ENCODE data around the gene ESYT3.

ESYT3 gene

GRCh38 chr3:138429665-138430064 is 4.8 kb upstream of the ESYT3 start:
- DNase-seq = no peak
- Histone ChIP-seq H3K9ac (ENCODE audit: low read length) (no peak overlapping the region), H2BK15ac (ENCODE audit: low read depth, poor library complexity, severe bottlenecking) (no peak overlapping the region), H3K18ac (ENCODE audit: low read depth in 1 of 2, low read length in 2 of 2) (no peak overlapping the region), H2BK12ac (ENCODE audit: low read length in 2 of 2) (no peak overlapping the region), H3K27me3 (ENCODE audit: control insufficient read depth in 1 of 2, insufficient read depth in 1 of 2, low read length in 2 of 2) (peaks cover 26 to 34% of the 10 kb centered on the region in 2 experiments), H3K4me3 (ENCODE audit: insufficient read depth in 1 of 2, low read depth in 1 of 2, low read length in 2 of 2) (no peak overlapping the region), H3K9me3 (ENCODE audit: control insufficient read depth, low read length) (no peaks in the 10 kb centered on the region), H3K79me1 (replicated peaks; ENCODE audit: low read length, poor library complexity, severe bottlenecking) (no peaks in the 10 kb centered on the region), H3K4me1 (ENCODE audit: control insufficient read depth, insufficient read depth, low read depth, low read length) (peaks cover 8% of the 10 kb centered on the region), H3K27ac (ENCODE audit: low read length, poor library complexity, severe bottlenecking) (no peak overlapping the region), H3K36me3 (ENCODE audit: control insufficient read depth in 1 of 2, insufficient read depth in 2 of 2, low read depth in 1 of 2, low read length in 2 of 2) (peaks cover 0 to 6% of the 10 kb centered on the region in 2 experiments), H3K4ac (ENCODE audit: low read depth in 1 of 2, low read length in 2 of 2) (no peak overlapping the region), H3K4me2 (ENCODE audit: low read length, poor library complexity, severe bottlenecking) (no peak overlapping the region), H4K8ac (ENCODE audit: low read length) (no peak overlapping the region), H3K14ac (ENCODE audit: low read length in 2 of 2) (no peak overlapping the region), H2BK5ac (ENCODE audit: low read depth, low read length, poor library complexity, severe bottlenecking) (no peak overlapping the region), H2AK5ac (ENCODE audit: low read length, severe bottlenecking) (no peak overlapping the region), H3K23ac (ENCODE audit: low read length in 2 of 2) (no peak overlapping the region), H4K91ac (ENCODE audit: low read length) (no peak overlapping the region), H2AFZ (ENCODE audit: low read depth, low read length) (no peak overlapping the region), H2BK120ac (ENCODE audit: low read depth, low read length) (no peak overlapping the region)
- 95% methylated on average over 3 of the region's 3 CpGs for WGBS

DNA sequence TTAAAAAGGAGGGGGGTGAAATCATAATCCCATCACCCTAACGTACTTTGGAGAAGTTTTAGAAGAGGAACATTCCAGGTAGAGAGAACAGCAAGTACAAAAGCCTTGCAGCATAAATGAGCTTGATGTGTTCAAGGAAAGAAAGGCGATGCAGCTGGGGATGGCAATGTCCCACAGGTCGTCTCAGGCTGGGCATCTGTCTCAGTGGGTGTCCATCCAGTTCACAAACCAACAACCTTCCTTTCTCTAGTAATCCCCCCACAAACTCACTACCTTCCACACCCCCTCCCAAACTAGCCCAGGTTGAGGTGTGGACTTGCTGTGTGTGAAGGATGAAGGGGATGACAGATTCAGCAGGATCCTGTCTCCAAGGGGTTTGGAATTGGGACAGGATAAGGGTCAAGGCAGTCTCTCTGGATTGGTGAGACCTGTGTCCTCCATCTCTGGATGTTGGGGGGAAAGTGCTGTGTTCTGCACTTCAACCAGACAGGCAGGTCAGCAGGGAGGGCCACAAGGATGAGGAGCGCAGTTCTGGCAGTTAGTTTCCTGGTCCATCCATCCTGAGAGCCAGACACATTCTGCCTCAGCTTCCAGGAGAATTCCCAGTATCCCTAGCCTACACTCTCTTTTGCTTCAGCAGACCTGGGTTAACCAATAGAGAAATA is 1.7 kb upstream of the ESYT3 start:
- H3K79me1 ChIP-seq (replicated peaks; ENCODE audit: low read length, poor library complexity, severe bottlenecking) = no peaks in the 10 kb centered on the region
- H3K4me2 ChIP-seq (ENCODE audit: low read length, poor library complexity, severe bottlenecking) = no peak overlapping the region
- peaks cover 47 to 64% of the 10 kb centered on the region in 2 experiments for H3K27me3 ChIP-seq (ENCODE audit: control insufficient read depth in 1 of 2, insufficient read depth in 1 of 2, low read length in 2 of 2)
- peaks cover 16% of the 10 kb centered on the region for H3K4me1 ChIP-seq (ENCODE audit: control insufficient read depth, insufficient read depth, low read depth, low read length)
- H3K14ac ChIP-seq (ENCODE audit: low read length in 2 of 2) = no peak overlapping the region
- H2BK120ac ChIP-seq (ENCODE audit: low read depth, low read length) = no peak overlapping the region
- no peak overlapping the region for H4K8ac ChIP-seq (ENCODE audit: low read length)
- no peak overlapping the region for H2BK5ac ChIP-seq (ENCODE audit: low read depth, low read length, poor library complexity, severe bottlenecking)
- no peaks in the 10 kb centered on the region for H3K9me3 ChIP-seq (ENCODE audit: control insufficient read depth, low read length)
- H2BK15ac ChIP-seq (ENCODE audit: low read depth, poor library complexity, severe bottlenecking) = no peak overlapping the region
- H3K36me3 ChIP-seq (ENCODE audit: control insufficient read depth in 1 of 2, insufficient read depth in 2 of 2, low read depth in 1 of 2, low read length in 2 of 2) = peaks cover 0 to 6% of the 10 kb centered on the region in 2 experiments
- no peak for DNase-seq
- WGBS = 87% methylated on average over 4 of the region's 4 CpGs
- no peak overlapping the region for H4K91ac ChIP-seq (ENCODE audit: low read length)
- H3K9ac ChIP-seq (ENCODE audit: low read length) = no peak overlapping the region
- H3K4ac ChIP-seq (ENCODE audit: low read depth in 1 of 2, low read length in 2 of 2) = no peak overlapping the region
- H2AK5ac ChIP-seq (ENCODE audit: low read length, severe bottlenecking) = no peak overlapping the region
- H3K27ac ChIP-seq (ENCODE audit: low read length, poor library complexity, severe bottlenecking) = no peak overlapping the region
- no peak overlapping the region for H3K18ac ChIP-seq (ENCODE audit: low read depth in 1 of 2, low read length in 2 of 2)
- no peak overlapping the region for H2BK12ac ChIP-seq (ENCODE audit: low read length in 2 of 2)
- H2AFZ ChIP-seq (ENCODE audit: low read depth, low read length) = no peak overlapping the region
- H3K23ac ChIP-seq (ENCODE audit: low read length in 2 of 2) = no peak overlapping the region
- no peak overlapping the region for H3K4me3 ChIP-seq (ENCODE audit: insufficient read depth in 1 of 2, low read depth in 1 of 2, low read length in 2 of 2)

DNA sequence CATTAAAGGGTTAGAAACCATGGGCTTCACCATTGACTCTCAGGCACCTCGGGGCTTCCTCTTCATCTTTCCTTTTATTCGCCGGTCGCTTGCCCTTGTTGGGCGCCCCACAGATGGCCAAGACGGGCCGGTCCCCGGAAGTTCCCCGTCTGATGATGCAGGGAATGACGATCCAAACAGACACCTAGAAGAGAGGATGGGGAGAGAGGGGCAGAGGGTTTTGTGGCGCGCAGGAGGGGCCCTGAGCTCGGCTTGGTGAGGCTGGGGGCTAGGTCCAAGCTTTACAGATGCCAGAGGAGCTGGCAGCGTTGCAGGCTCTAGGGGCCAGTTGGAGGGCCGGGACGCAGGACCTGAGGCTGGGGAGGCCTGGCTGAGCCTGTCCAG is 532 bp upstream of the ESYT3 start:
- Histone ChIP-seq H3K79me1 (replicated peaks; ENCODE audit: low read length, poor library complexity, severe bottlenecking) (no peaks in the 10 kb centered on the region), H3K9me3 (ENCODE audit: control insufficient read depth, low read length) (no peaks in the 10 kb centered on the region), H3K14ac (ENCODE audit: low read length in 2 of 2) (no peak overlapping the region), H4K91ac (ENCODE audit: low read length) (no peak overlapping the region), H3K9ac (ENCODE audit: low read length) (no peak overlapping the region), H3K23ac (ENCODE audit: low read length in 2 of 2) (peak overlapping the region in 1 of 2 experiments; percentile 29), H3K4me3 (ENCODE audit: insufficient read depth in 1 of 2, low read depth in 1 of 2, low read length in 2 of 2) (peak overlapping the region; percentile 8 to 80), H3K18ac (ENCODE audit: low read depth in 1 of 2, low read length in 2 of 2) (no peak overlapping the region), H3K27me3 (ENCODE audit: control insufficient read depth in 1 of 2, insufficient read depth in 1 of 2, low read length in 2 of 2) (peaks cover 47 to 71% of the 10 kb centered on the region in 2 experiments), H2BK12ac (ENCODE audit: low read length in 2 of 2) (no peak overlapping the region), H2BK120ac (ENCODE audit: low read depth, low read length) (no peak overlapping the region), H2BK5ac (ENCODE audit: low read depth, low read length, poor library complexity, severe bottlenecking) (no peak overlapping the region), H3K4me2 (ENCODE audit: low read length, poor library complexity, severe bottlenecking) (no peak overlapping the region), H2AFZ (ENCODE audit: low read depth, low read length) (no peak overlapping the region), H3K27ac (ENCODE audit: low read length, poor library complexity, severe bottlenecking) (no peak overlapping the region), H2AK5ac (ENCODE audit: low read length, severe bottlenecking) (no peak overlapping the region), H3K36me3 (ENCODE audit: control insufficient read depth in 1 of 2, insufficient read depth in 2 of 2, low read depth in 1 of 2, low read length in 2 of 2) (peaks cover 0 to 6% of the 10 kb centered on the region in 2 experiments), H4K8ac (ENCODE audit: low read length) (no peak overlapping the region), H3K4me1 (ENCODE audit: control insufficient read depth, insufficient read depth, low read depth, low read length) (peaks cover 16% of the 10 kb centered on the region), H3K4ac (ENCODE audit: low read depth in 1 of 2, low read length in 2 of 2) (no peak overlapping the region), H2BK15ac (ENCODE audit: low read depth, poor library complexity, severe bottlenecking) (no peak overlapping the region)
- WGBS = 48% methylated on average over 16 of the region's 16 CpGs
- DNase-seq = no peak

- Histone ChIP-seq H2AFZ (ENCODE audit: low read depth, low read length) (peak overlapping the region; percentile 31), H2BK15ac (ENCODE audit: low read depth, poor library complexity, severe bottlenecking) (no peak overlapping the region), H3K79me1 (replicated peaks; ENCODE audit: low read length, poor library complexity, severe bottlenecking) (no peaks in the 10 kb centered on the region), H2BK120ac (ENCODE audit: low read depth, low read length) (no peak overlapping the region), H4K91ac (ENCODE audit: low read length) (no peak overlapping the region), H3K4me1 (ENCODE audit: control insufficient read depth, insufficient read depth, low read depth, low read length) (peaks cover 19% of the 10 kb centered on the region), H3K27ac (ENCODE audit: low read length, poor library complexity, severe bottlenecking) (no peak overlapping the region), H3K36me3 (ENCODE audit: control insufficient read depth in 1 of 2, insufficient read depth in 2 of 2, low read depth in 1 of 2, low read length in 2 of 2) (peaks cover 0 to 6% of the 10 kb centered on the region in 2 experiments), H3K23ac (ENCODE audit: low read length in 2 of 2) (peak overlapping the region in 1 of 2 experiments; percentile 65), H3K14ac (ENCODE audit: low read length in 2 of 2) (no peak overlapping the region), H3K18ac (ENCODE audit: low read depth in 1 of 2, low read length in 2 of 2) (no peak overlapping the region), H3K27me3 (ENCODE audit: control insufficient read depth in 1 of 2, insufficient read depth in 1 of 2, low read length in 2 of 2) (peaks cover 47 to 66% of the 10 kb centered on the region in 2 experiments), H3K9me3 (ENCODE audit: control insufficient read depth, low read length) (no peaks in the 10 kb centered on the region), H3K4ac (ENCODE audit: low read depth in 1 of 2, low read length in 2 of 2) (no peak overlapping the region), H3K4me3 (ENCODE audit: insufficient read depth in 1 of 2, low read depth in 1 of 2, low read length in 2 of 2) (peak overlapping the region; percentile 47 to 80), H4K8ac (ENCODE audit: low read length) (no peak overlapping the region), H2BK5ac (ENCODE audit: low read depth, low read length, poor library complexity, severe bottlenecking) (no peak overlapping the region), H3K9ac (ENCODE audit: low read length) (peak overlapping the region; percentile 58), H2AK5ac (ENCODE audit: low read length, severe bottlenecking) (no peak overlapping the region), H2BK12ac (ENCODE audit: low read length in 2 of 2) (no peak overlapping the region), H3K4me2 (ENCODE audit: low read length, poor library complexity, severe bottlenecking) (peak overlapping the region; percentile 91)
- WGBS = under 1% methylated on average over 41 of the region's 78 CpGs
- no peak for DNase-seq
These were observed 708 bp downstream of the ESYT3 start for GRCh38 chr3:138434875-138435772.
